OCI-LY7 (cell line): ENCODE data around the gene STX11. TPM values are rescaled to one million over a fixed set of nuclear protein-coding genes. Genes with fewer than 3 reads are reported as not detected.

Experiments used
- BruUV-seq: library from RNA; stranded (reverse); fragments of 400-500 nt; replicated peaks from 2 replicates; lab custom pipeline; 2021; lab: Mats Ljungman, UMichigan
- CTCF ChIA-PET: fragments of 300-600 bp; sonication (Branson Sonifier 250); formaldehyde crosslinking; loops from one replicate; lab custom pipeline; 2022; ENCODE audit warnings: antibody characterized with exemption; ENCODE audit not compliant: unreplicated experiment; lab: Charles Lee
- POLR2A ChIA-PET: fragments of 300-600 bp; sonication (Branson Sonifier 250); formaldehyde crosslinking; loops from one replicate; lab custom pipeline; 2022; ENCODE audit warnings: antibody characterized with exemption; lab: Charles Lee
- DNase-seq: peaks from one replicate; pipeline ENCODE4 v3.0.0-alpha.2; 2015; ENCODE audit warnings: low spot score
- H2AFZ ChIP-seq: fragments of 200-600 bp; sonication (generic), shearing (Covaris generic); 2 replicates; pipeline ENCODE4 v1.6.1; 2014; ENCODE audit warnings: mild to moderate bottlenecking, antibody characterized with exemption, low read length, moderate library complexity
- H3K27ac ChIP-seq: fragments of 200-600 bp; sonication (generic); 2 replicates; pipeline ENCODE4 v1.5.1; 2014; ENCODE audit warnings: mixed run types, low read depth, mild to moderate bottlenecking, moderate library complexity, low read length, inconsistent platforms; ENCODE audit not compliant: poor library complexity, severe bottlenecking
- H3K36me3 ChIP-seq: fragments of 200-600 bp; sonication (generic); 2 replicates; pipeline ENCODE4 v1.6.1; 2014; ENCODE audit warnings: mild to moderate bottlenecking, antibody characterized with exemption, low read length, moderate library complexity, mixed read lengths; ENCODE audit not compliant: insufficient read depth
- H3K4me1 ChIP-seq: fragments of 200-600 bp; sonication (generic); 2 replicates; pipeline ENCODE4 v1.5.1; 2014; ENCODE audit warnings: mild to moderate bottlenecking, low read length; ENCODE audit not compliant: insufficient read depth, poor library complexity, severe bottlenecking
- H3K4me2 ChIP-seq: fragments of 200-600 bp; sonication (generic); 2 replicates; pipeline ENCODE4 v1.6.1; 2014; ENCODE audit warnings: mild to moderate bottlenecking, low read length
- H3K4me3 ChIP-seq: fragments of 200-600 bp; sonication (generic); 2 replicates; pipeline ENCODE4 v1.5.1; 2014; ENCODE audit warnings: mild to moderate bottlenecking, low read depth, low read length; ENCODE audit not compliant: poor library complexity, severe bottlenecking
- H3K79me2 ChIP-seq: fragments of 200-600 bp; sonication (generic); 2 replicates; pipeline ENCODE4 v1.6.1; 2016; ENCODE audit warnings: low read depth, mild to moderate bottlenecking, low read length, moderate library complexity, mixed read lengths; ENCODE audit not compliant: insufficient read depth
- H3K9me2 ChIP-seq: fragments of 200-600 bp; sonication (generic); 2 replicates; pipeline ENCODE4 v1.6.1; 2016; ENCODE audit warnings: mild to moderate bottlenecking, low read length, mixed read lengths; ENCODE audit not compliant: insufficient read depth
- H3K9me3 ChIP-seq: fragments of 200-600 bp; sonication (generic); 2 replicates; pipeline ENCODE4 v1.6.1; 2014; ENCODE audit warnings: mild to moderate bottlenecking, mixed run types, low read length, mixed read lengths
- H4K20me1 ChIP-seq: fragments of 200-600 bp; sonication (generic); 2 replicates; pipeline ENCODE4 v1.6.1; 2014; ENCODE audit warnings: mild to moderate bottlenecking, antibody characterized with exemption, low read length, moderate library complexity, mixed read lengths; ENCODE audit not compliant: insufficient read depth
- CTCF ChIP-seq: fragments of 200-600 bp; sonication (generic); conservative IDR thresholded peaks from 2 replicates; pipeline ENCODE4 v1.5.1; 2014; ENCODE audit warnings: mild to moderate bottlenecking, antibody characterized with exemption, low read length, moderate library complexity, mixed read lengths
- EZH2phosphoT487 ChIP-seq: fragments of 200-600 bp; sonication (generic); IDR thresholded peaks from 2 replicates; pipeline ENCODE4 v1.6.1; 2018; ENCODE audit warnings: low read depth, borderline replicate concordance, mild to moderate bottlenecking, mixed run types, antibody characterized with exemption, low read length, moderate library complexity, mixed read lengths
- intact Hi-C: fragments of 100-400 bp; cut with micrococcal nuclease; formaldehyde crosslinking; loops from one replicate; pipeline ENCODE4 v1.10.0; 2022; ENCODE audit not compliant: unreplicated experiment
- total RNA-seq, 2 experiments: library from RNA; depleted of rRNA in 1 of 2; stranded (reverse); fragments of >200 nt in 1 of 2; shearing (Covaris generic) in 1 of 2; gene quantifications; 2 replicates each; pipeline ENCODE4 v1.2.3, GENCODE V29; 2014 to 2022

STX11 gene
- total RNA-seq, 2 experiments from 2014 or later = 0.16 to 1.1 TPM

- peaks cover 17% of the 10 kb centered on the region for H3K4me1 ChIP-seq
- peak; percentile 79 for DNase-seq
- no peaks in the 10 kb centered on the region for H3K79me2 ChIP-seq
- peak overlapping the region; percentile 93 for H2AFZ ChIP-seq
- ChIA-PET CTCF (interaction anchor here (0.6 kb wide), 2 partner anchors 60 to 1769 kb away, joined by 4 read pairs; no protein-coding TSS in a partner anchor), POLR2A (interaction anchor here (0.6 to 1.1 kb wide), 6 partner anchors 40 to 373 kb away, joined by 3 to 5 read pairs (median 4); no protein-coding TSS in a partner anchor)
- no peaks in the 10 kb centered on the region for H3K36me3 ChIP-seq
- peak overlapping the region; percentile 68 for H3K4me3 ChIP-seq
- BruUV-seq = no TSS peak
- H3K27ac ChIP-seq = peak overlapping the region; percentile 78
- H4K20me1 ChIP-seq = no peaks in the 10 kb centered on the region
- TF ChIP-seq EZH2phosphoT487 (no peak), CTCF (no peak)
- intact Hi-C loops = loop anchor here (1.0 to 10.0 kb wide), 9 partner anchors 65 to 1588 kb away; partner anchors contain the start of genes EPM2A and LTV1
- H3K9me3 ChIP-seq = no peaks in the 10 kb centered on the region
- H3K9me2 ChIP-seq = no peaks in the 10 kb centered on the region
- peak overlapping the region; percentile 74 for H3K4me2 ChIP-seq
Observed at GRCh38 chr6:144216668-144217218, 66.4 kb downstream of the STX11 start.

- H3K4me1 ChIP-seq = peaks cover 17% of the 10 kb centered on the region
- peak overlapping the region; percentile 74 for H3K4me2 ChIP-seq
- H4K20me1 ChIP-seq = no peaks in the 10 kb centered on the region
- no peaks in the 10 kb centered on the region for H3K79me2 ChIP-seq
- intact Hi-C loops = loop anchor here (2.0 to 10.0 kb wide), 7 partner anchors 112 to 1588 kb away; partner anchors contain the start of genes EPM2A and LTV1
- TF ChIP-seq EZH2phosphoT487 (no peak), CTCF (no peak)
- no peaks in the 10 kb centered on the region for H3K9me2 ChIP-seq
- no peak for DNase-seq
- CTCF ChIA-PET = interaction anchor here (0.6 kb wide), 1 partner anchor 60 kb away, joined by 4 read pairs; no protein-coding TSS in a partner anchor
- peak overlapping the region; percentile 93 for H2AFZ ChIP-seq
- H3K9me3 ChIP-seq = no peaks in the 10 kb centered on the region
- POLR2A ChIA-PET = interaction anchor here (0.7 to 1.4 kb wide), 4 partner anchors 10 to 153 kb away, joined by 3 to 5 read pairs (median 4); no protein-coding TSS in a partner anchor
- no peak overlapping the region for H3K27ac ChIP-seq
- H3K36me3 ChIP-seq = no peaks in the 10 kb centered on the region
- BruUV-seq = no TSS peak
- peak overlapping the region; percentile 68 for H3K4me3 ChIP-seq
Observed at GRCh38 chr6:144217264-144217663, 66.9 kb downstream of the STX11 start.

GRCh38 chr6:144217797-144218196 is 67.5 kb downstream of the STX11 start:
- no peak for DNase-seq
- ChIA-PET POLR2A (interaction anchor here (1.4 kb wide), 1 partner anchor 10 kb away, joined by 3 read pairs; no protein-coding TSS in a partner anchor), CTCF (no interaction called here)
- peaks cover 17% of the 10 kb centered on the region for H3K4me1 ChIP-seq
- intact Hi-C loops = loop anchor here (2.0 to 10.0 kb wide), 7 partner anchors 113 to 1587 kb away; partner anchors contain the start of genes EPM2A and LTV1
- H3K4me2 ChIP-seq = no peak overlapping the region
- no peaks in the 10 kb centered on the region for H3K9me2 ChIP-seq
- no peaks in the 10 kb centered on the region for H4K20me1 ChIP-seq
- H3K4me3 ChIP-seq = no peak overlapping the region
- no TSS peak for BruUV-seq
- no peak for TF ChIP-seq EZH2phosphoT487
- TF ChIP-seq CTCF = no peak
- H3K9me3 ChIP-seq = no peaks in the 10 kb centered on the region
- H3K36me3 ChIP-seq = no peaks in the 10 kb centered on the region
- H3K27ac ChIP-seq = no peak overlapping the region
- H3K79me2 ChIP-seq = no peaks in the 10 kb centered on the region
- no peak overlapping the region for H2AFZ ChIP-seq
